ENCODE measurements around the gene GM2A. TPM values are rescaled to one million over a fixed set of nuclear protein-coding genes. Genes with fewer than 3 reads are reported as not detected.
A peak's percentile ranks its signal among the peaks of the same experiment; 100 is the strongest.
"Not testable (repeated sequence)": the region's sequence is repeated elsewhere in the genome, so short reads cannot be mapped to it uniquely, and the experiment has no call there.

GM2A gene
- polyA plus RNA-seq, 2 donors, result 43.4 to 80.7 TPM

DNA sequence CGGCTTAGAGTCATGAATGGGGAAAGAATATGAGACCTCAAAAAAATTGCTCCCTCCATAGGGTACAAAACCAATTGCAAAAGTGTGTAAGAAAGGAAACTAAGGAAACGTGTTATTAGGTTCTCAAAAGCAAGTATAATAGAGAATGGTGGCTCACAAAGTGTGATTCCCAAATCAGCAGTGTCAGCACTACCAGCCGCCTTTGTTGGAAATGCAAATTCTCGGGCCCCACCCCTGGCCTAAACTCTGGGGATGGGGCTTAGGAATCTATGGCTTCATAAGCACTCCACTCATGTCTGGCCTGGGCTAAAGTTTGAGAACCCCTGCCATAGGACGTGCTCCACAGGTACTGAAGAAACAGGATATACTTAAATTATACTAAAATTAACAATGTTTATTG lies 27.5 kb upstream of the GM2A start:
- Histone ChIP-seq H3K9me3 (ENCODE audit: control insufficient read depth in 2 of 2, insufficient read depth in 1 of 2, low read depth in 1 of 2, low read length in 1 of 2) (no peaks in the 10 kb centered on the region), H3K27me3 (ENCODE audit: control insufficient read depth in 1 of 2, insufficient read depth in 2 of 2, low read length in 2 of 2) (no peaks in the 10 kb centered on the region), H3K4me3 (ENCODE audit: low read depth in 1 of 2, low read length in 2 of 2) (no peak overlapping the region), H3K4me1 (ENCODE audit: control insufficient read depth in 2 of 2, insufficient read depth in 2 of 2, low read length in 1 of 2) (peaks cover 4 to 14% of the 10 kb centered on the region in 2 donors), H3K36me3 (ENCODE audit: control insufficient read depth in 2 of 2, insufficient read depth in 2 of 2, low read length in 1 of 2) (no peaks in the 10 kb centered on the region), H3K27ac (ENCODE audit: low read depth in 2 of 2, low read length in 1 of 2) (no peak overlapping the region)
- 81 to 83% methylated on average over 5 of the region's 5 CpGs for WGBS, 2 donors

DNA sequence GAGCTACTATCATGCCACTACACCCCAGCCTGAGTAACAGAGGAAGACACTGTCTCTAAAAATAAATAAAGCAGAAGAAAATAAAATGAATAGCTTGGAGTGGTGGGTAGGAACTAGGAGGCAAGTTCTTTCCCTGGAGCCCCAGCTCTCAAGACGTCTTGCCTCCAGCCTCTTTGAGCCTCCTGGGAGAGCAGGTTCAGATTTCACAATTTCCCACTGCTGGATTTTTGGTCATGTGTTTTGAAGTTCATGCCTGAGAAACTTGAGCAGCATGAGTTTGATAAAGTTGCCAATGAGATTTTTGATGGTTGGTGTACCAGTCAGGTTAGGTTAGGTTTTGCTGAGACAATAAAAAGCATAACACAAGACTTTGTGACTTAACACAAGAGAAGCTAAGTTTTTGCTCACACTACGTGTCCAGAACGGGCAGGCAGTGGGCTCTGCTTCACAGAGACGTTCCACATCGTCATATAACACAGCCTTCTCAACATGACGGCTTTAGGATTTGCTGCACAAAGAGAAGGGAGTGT lies 25.0 kb upstream of the GM2A start:
- 91 to 95% methylated on average over 6 of the region's 6 CpGs for WGBS, 2 donors
- H3K27me3 ChIP-seq (ENCODE audit: control insufficient read depth in 1 of 2, insufficient read depth in 2 of 2, low read length in 2 of 2), result no peaks in the 10 kb centered on the region
- H3K27ac ChIP-seq (ENCODE audit: low read depth in 2 of 2, low read length in 1 of 2), result no peak overlapping the region
- no peak overlapping the region for H3K4me3 ChIP-seq (ENCODE audit: low read depth in 1 of 2, low read length in 2 of 2)
- peaks cover 0 to 4% of the 10 kb centered on the region in 2 donors for H3K4me1 ChIP-seq (ENCODE audit: control insufficient read depth in 2 of 2, insufficient read depth in 2 of 2, low read length in 1 of 2)
- no peaks in the 10 kb centered on the region for H3K9me3 ChIP-seq (ENCODE audit: control insufficient read depth in 2 of 2, insufficient read depth in 1 of 2, low read depth in 1 of 2, low read length in 1 of 2)
- no peaks in the 10 kb centered on the region for H3K36me3 ChIP-seq (ENCODE audit: control insufficient read depth in 2 of 2, insufficient read depth in 2 of 2, low read length in 1 of 2)

DNA sequence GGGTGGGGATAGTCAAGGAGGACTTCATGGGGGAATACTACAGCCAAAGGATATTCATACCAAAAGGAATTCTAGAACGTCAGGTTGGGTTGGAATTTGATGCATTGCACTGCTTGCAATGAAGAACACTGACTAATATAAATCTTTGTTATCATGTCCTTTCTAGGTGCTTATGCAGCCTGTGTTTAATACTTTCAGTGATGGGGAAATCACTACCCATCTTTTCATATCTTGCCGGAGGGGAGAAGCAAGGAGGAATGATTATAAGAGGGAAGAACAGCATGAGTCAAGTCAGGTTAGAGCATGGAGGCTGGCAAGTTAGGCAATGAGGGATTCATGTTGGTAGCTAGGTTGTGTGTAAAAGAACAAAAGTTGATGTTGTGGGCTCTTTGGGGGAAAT lies 24.0 kb upstream of the GM2A start:
- WGBS, 2 donors, result 71 to 78% methylated on average over 2 of the region's 2 CpGs

DNA sequence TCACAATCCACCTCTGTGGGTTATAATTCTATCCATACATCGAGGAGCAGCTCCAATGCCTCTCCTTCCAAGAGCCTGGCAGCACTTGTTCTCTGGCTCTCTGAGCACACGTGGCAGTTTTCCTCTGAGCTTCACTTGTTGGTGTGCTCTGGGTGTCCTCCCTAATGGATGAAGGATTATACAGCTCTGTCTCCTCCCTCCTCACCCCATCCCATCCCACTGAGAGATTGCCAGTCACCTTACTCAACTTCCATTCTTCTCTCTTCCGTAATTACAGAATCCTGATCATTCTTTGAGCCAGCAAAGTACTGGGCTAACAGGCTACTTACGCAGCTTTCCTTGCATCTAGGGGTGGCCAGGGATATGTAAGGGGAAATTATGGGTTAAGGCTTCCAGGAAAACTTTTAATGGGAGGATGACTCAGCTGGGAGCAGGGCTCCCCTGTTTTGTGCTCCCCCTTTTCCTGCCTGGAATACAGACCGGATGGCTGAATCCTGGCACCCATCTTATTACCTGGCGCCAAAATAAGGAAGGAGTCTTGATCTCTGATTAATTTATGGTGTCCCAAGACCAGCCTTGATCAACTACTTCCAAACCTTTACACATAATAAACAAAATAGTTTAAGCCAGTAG lies 22.8 kb upstream of the GM2A start:
- H3K4me3 ChIP-seq (ENCODE audit: low read depth in 1 of 2, low read length in 2 of 2), result no peak overlapping the region
- no peaks in the 10 kb centered on the region for H3K36me3 ChIP-seq (ENCODE audit: control insufficient read depth in 2 of 2, insufficient read depth in 2 of 2, low read length in 1 of 2)
- H3K27me3 ChIP-seq (ENCODE audit: control insufficient read depth in 1 of 2, insufficient read depth in 2 of 2, low read length in 2 of 2), result no peaks in the 10 kb centered on the region
- 40 to 58% methylated on average over 6 of the region's 6 CpGs for WGBS, 2 donors
- H3K9me3 ChIP-seq (ENCODE audit: control insufficient read depth in 2 of 2, insufficient read depth in 1 of 2, low read depth in 1 of 2, low read length in 1 of 2), result no peaks in the 10 kb centered on the region
- H3K27ac ChIP-seq (ENCODE audit: low read depth in 2 of 2, low read length in 1 of 2), result no peak overlapping the region
- peaks cover 0 to 2% of the 10 kb centered on the region in 2 donors for H3K4me1 ChIP-seq (ENCODE audit: control insufficient read depth in 2 of 2, insufficient read depth in 2 of 2, low read length in 1 of 2)

More for the DNA sequence above, 24.0 kb upstream of the GM2A start:
- no peaks in the 10 kb centered on the region for H3K36me3 ChIP-seq (ENCODE audit: control insufficient read depth in 2 of 2, insufficient read depth in 2 of 2, low read length in 1 of 2)
- no peaks in the 10 kb centered on the region for H3K9me3 ChIP-seq (ENCODE audit: control insufficient read depth in 2 of 2, insufficient read depth in 1 of 2, low read depth in 1 of 2, low read length in 1 of 2)
- no peak overlapping the region for H3K27ac ChIP-seq (ENCODE audit: low read depth in 2 of 2, low read length in 1 of 2)
- no peaks in the 10 kb centered on the region for H3K4me1 ChIP-seq (ENCODE audit: control insufficient read depth in 2 of 2, insufficient read depth in 2 of 2, low read length in 1 of 2)
- H3K27me3 ChIP-seq (ENCODE audit: control insufficient read depth in 1 of 2, insufficient read depth in 2 of 2, low read length in 2 of 2), result no peaks in the 10 kb centered on the region
- no peak overlapping the region for H3K4me3 ChIP-seq (ENCODE audit: low read depth in 1 of 2, low read length in 2 of 2)

DNA sequence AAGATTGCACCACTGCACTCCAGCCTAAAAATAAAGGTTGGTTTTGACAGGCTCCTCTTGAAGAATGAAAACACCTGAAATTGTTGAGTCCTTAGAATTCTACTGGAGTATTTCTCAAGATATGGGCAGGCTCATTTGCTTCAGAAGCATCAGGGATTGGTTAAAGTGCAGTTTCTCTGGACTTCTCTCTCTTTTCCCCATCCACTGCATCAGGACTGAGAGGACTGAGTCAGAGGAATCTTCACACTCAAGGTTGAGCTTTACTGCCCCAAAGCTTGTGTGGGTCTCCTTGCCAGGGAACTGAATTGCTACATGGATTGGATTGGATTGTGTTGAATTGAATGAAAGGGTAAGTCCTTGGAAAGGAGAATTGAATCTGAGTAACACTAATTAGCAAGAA lies 21.6 kb upstream of the GM2A start:
- Histone ChIP-seq H3K27ac (ENCODE audit: low read depth in 2 of 2, low read length in 1 of 2) (no peak overlapping the region), H3K4me1 (ENCODE audit: control insufficient read depth in 2 of 2, insufficient read depth in 2 of 2, low read length in 1 of 2) (peaks cover 0 to 2% of the 10 kb centered on the region in 2 donors), H3K9me3 (ENCODE audit: control insufficient read depth in 2 of 2, insufficient read depth in 1 of 2, low read depth in 1 of 2, low read length in 1 of 2) (no peaks in the 10 kb centered on the region), H3K36me3 (ENCODE audit: control insufficient read depth in 2 of 2, insufficient read depth in 2 of 2, low read length in 1 of 2) (no peaks in the 10 kb centered on the region), H3K4me3 (ENCODE audit: low read depth in 1 of 2, low read length in 2 of 2) (no peak overlapping the region), H3K27me3 (ENCODE audit: control insufficient read depth in 1 of 2, insufficient read depth in 2 of 2, low read length in 2 of 2) (no peaks in the 10 kb centered on the region)

DNA sequence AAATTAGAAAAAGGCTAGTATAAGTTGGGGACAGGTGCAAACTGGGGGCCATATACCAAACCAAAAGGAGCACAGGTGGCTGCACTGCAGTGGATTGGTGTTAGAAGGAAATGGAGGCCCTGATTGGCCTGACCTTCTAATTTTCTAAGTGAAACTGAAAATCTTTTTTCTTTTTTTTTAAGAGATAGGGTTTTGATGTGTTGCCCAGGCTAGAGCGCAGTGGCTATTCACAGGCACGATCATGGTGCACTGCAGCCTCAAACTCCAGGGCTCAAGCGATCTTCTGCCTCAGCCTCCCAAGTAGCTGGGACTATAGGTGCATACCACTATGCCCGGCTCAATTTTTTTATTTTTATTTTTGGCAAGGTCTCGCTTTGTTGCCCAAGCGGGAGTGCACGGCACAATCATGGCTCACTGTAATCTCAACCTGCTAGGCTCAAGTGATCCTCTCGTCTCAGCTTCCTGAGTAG lies 19.3 kb upstream of the GM2A start:
- Histone ChIP-seq H3K36me3 (ENCODE audit: control insufficient read depth in 2 of 2, insufficient read depth in 2 of 2, low read length in 1 of 2) (no peaks in the 10 kb centered on the region), H3K4me3 (ENCODE audit: low read depth in 1 of 2, low read length in 2 of 2) (no peak overlapping the region), H3K4me1 (ENCODE audit: control insufficient read depth in 2 of 2, insufficient read depth in 2 of 2, low read length in 1 of 2) (peaks cover 0 to 2% of the 10 kb centered on the region in 2 donors), H3K27me3 (ENCODE audit: control insufficient read depth in 1 of 2, insufficient read depth in 2 of 2, low read length in 2 of 2) (no peaks in the 10 kb centered on the region), H3K9me3 (ENCODE audit: control insufficient read depth in 2 of 2, insufficient read depth in 1 of 2, low read depth in 1 of 2, low read length in 1 of 2) (no peaks in the 10 kb centered on the region), H3K27ac (ENCODE audit: low read depth in 2 of 2, low read length in 1 of 2) (no peak overlapping the region)
- 84 to 87% methylated on average over 8 of the region's 8 CpGs for WGBS, 2 donors

DNA sequence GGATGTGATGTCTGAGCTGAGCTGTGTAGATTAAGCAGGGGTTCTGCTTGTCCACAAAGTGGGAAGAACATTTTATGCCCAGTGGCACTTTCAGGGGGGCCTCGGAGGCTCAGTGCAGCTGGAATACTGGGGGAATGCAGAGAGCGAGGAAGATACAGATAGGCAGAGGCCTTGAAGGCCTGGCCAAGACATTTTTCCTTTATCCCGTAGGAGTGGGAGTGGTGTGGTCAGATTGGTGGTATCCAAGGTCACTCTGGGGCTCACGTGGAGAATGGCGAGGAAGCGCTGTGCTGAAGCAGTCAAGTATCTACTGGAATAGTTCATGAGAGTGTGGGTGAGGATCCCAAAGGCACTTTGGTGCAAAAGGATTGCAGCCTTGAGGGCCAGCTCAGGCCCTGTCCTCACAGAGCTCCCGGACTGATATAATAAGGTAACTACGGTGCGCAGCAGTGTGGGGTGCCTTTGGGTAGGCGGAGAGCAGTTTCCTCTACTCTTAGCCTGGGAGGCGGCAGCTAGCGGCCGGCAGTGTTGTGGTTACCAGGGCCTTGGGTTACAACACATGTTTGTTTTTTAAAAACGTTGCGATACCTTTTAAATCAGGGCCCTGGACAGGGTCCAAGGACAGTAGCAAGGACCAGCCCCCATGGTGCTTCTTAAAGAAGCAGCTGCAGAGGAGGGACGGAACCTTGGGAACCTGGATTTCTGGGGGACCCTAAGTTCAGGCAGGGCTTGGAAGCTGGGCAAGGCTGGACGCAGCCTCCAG lies 18.3 kb upstream of the GM2A start:
- WGBS, 2 donors, result 36 to 48% methylated on average over 17 of the region's 17 CpGs
- H3K9me3 ChIP-seq (ENCODE audit: control insufficient read depth in 2 of 2, insufficient read depth in 1 of 2, low read depth in 1 of 2, low read length in 1 of 2), result no peaks in the 10 kb centered on the region
- H3K27ac ChIP-seq (ENCODE audit: low read depth in 2 of 2, low read length in 1 of 2), result peak overlapping the region; percentile 37 to 78
- peaks cover 0 to 2% of the 10 kb centered on the region in 2 donors for H3K4me1 ChIP-seq (ENCODE audit: control insufficient read depth in 2 of 2, insufficient read depth in 2 of 2, low read length in 1 of 2)
- H3K36me3 ChIP-seq (ENCODE audit: control insufficient read depth in 2 of 2, insufficient read depth in 2 of 2, low read length in 1 of 2), result no peaks in the 10 kb centered on the region
- no peak overlapping the region for H3K4me3 ChIP-seq (ENCODE audit: low read depth in 1 of 2, low read length in 2 of 2)
- H3K27me3 ChIP-seq (ENCODE audit: control insufficient read depth in 1 of 2, insufficient read depth in 2 of 2, low read length in 2 of 2), result no peaks in the 10 kb centered on the region

DNA sequence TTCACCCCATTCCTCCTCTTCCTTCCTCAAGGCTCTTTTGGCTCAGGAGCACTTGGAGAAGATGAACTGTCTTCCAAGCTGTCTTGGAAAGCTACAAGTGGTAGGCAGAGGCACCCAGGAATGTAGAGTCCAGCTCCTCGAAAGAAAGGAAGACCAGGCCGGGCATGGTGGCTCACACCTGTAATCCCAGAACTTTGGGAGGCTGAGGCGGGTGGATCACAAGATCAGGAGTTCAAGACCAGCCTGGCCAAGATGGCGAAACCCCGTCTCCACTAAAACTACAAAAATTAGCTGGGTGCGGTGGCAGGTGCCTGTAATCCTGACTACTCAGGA lies 17.8 kb upstream of the GM2A start:
- not testable (repeated sequence) for H3K4me3 ChIP-seq (ENCODE audit: low read depth in 1 of 2, low read length in 2 of 2); H3K27me3 ChIP-seq (ENCODE audit: control insufficient read depth in 1 of 2, insufficient read depth in 2 of 2, low read length in 2 of 2)
- H3K27ac ChIP-seq (ENCODE audit: low read depth in 2 of 2, low read length in 1 of 2), result peak overlapping the region; percentile 7 to 78

DNA sequence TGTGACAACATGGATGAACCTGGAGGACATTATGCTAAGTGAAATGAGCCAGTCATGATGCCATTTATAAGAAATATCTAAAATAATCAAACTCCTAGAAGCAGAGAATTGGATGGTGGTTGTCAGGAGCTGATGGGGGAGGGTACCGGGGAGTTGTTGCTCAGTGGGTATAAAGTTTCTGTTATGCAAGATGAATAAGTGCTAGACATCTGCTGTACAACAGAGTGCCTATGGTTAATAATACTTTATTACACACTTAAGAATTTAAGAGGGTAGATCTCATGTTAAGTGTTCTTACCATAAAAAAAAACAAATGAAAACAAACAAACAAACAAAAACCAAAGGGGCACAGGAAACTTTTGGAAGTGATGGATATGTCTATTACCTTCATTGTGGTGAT lies 16.1 kb upstream of the GM2A start:
- WGBS, 2 donors, result 92% methylated on average over 1 of the region's 1 CpG
- H3K9me3 ChIP-seq (ENCODE audit: control insufficient read depth in 2 of 2, insufficient read depth in 1 of 2, low read depth in 1 of 2, low read length in 1 of 2), result no peaks in the 10 kb centered on the region
- no peaks in the 10 kb centered on the region for H3K27me3 ChIP-seq (ENCODE audit: control insufficient read depth in 1 of 2, insufficient read depth in 2 of 2, low read length in 2 of 2)
- H3K27ac ChIP-seq (ENCODE audit: low read depth in 2 of 2, low read length in 1 of 2), result no peak overlapping the region
- H3K36me3 ChIP-seq (ENCODE audit: control insufficient read depth in 2 of 2, insufficient read depth in 2 of 2, low read length in 1 of 2), result no peaks in the 10 kb centered on the region
- peaks cover 0 to 2% of the 10 kb centered on the region in 2 donors for H3K4me1 ChIP-seq (ENCODE audit: control insufficient read depth in 2 of 2, insufficient read depth in 2 of 2, low read length in 1 of 2)
- no peak overlapping the region for H3K4me3 ChIP-seq (ENCODE audit: low read depth in 1 of 2, low read length in 2 of 2)

More for the DNA sequence above, 17.8 kb upstream of the GM2A start:
- 92 to 94% methylated on average over 6 of the region's 6 CpGs for WGBS, 2 donors
- not testable (repeated sequence) for H3K4me1 ChIP-seq (ENCODE audit: control insufficient read depth in 2 of 2, insufficient read depth in 2 of 2, low read length in 1 of 2); H3K36me3 ChIP-seq (ENCODE audit: control insufficient read depth in 2 of 2, insufficient read depth in 2 of 2, low read length in 1 of 2); H3K9me3 ChIP-seq (ENCODE audit: control insufficient read depth in 2 of 2, insufficient read depth in 1 of 2, low read depth in 1 of 2, low read length in 1 of 2)

Measured in esophagus (tissue), 2 donors.